HG03196 (cell line): ENCODE results near the gene NDUFS5.
"Not testable (repeated sequence)": the region's sequence is repeated elsewhere in the genome, so short reads cannot be mapped to it uniquely, and the experiment has no call there.

Source experiments
- ATAC-seq: cut with Tn5 transposase; IDR thresholded peaks from one replicate; pipeline ENCODE4 v1.9.1; 2021; ENCODE audit not compliant: unreplicated experiment

Gene NDUFS5

DNA sequence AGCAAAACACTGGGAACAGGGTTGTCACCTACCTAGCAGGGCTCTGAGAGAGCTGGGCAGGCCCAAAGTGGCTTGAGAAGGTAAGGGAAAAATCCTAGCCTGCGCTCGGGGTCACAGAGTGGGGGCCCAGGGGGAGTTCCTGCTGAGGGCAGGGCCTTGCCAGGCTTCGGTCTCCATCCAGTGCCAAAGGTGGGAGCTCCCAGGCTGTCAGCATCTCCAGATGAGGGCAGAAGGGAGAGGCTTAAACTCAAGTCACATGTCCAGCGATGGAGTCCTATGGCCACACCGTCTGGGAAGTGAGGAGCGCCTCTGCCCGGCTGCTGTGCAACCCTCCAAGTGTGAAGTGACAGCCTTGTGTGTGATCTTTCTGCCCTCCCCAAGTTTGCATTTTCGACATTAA is 11.2 kb upstream of the NDUFS5 start:
- ATAC-seq = not testable (repeated sequence)

DNA sequence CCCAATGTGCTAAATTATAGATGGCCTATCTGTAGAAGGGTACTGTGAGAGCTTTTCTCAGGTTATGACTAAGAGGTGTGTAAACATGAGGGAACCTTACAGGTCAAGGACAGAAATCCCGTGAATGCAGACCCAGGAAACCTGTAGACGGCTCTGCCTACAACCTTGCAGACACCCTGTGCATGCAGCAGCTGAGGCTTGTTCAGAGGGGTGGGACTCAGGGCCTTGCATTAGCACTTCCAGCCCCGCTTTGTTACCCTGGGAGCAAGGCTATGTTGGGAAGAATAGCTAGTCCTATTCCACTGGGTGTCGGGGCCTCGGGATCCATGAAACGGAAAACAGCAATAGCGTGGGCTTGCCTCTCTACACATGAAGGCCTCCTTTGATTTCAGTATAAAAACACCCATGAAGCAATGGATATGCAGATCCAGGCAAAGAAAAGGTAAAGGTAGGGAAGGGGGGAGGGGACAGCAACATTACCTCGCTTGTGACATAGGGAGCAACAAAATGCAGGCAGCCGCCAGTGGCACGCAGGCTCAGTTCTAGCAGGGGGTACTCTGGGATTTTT is 9.5 kb upstream of the NDUFS5 start:
- no peak for ATAC-seq

DNA sequence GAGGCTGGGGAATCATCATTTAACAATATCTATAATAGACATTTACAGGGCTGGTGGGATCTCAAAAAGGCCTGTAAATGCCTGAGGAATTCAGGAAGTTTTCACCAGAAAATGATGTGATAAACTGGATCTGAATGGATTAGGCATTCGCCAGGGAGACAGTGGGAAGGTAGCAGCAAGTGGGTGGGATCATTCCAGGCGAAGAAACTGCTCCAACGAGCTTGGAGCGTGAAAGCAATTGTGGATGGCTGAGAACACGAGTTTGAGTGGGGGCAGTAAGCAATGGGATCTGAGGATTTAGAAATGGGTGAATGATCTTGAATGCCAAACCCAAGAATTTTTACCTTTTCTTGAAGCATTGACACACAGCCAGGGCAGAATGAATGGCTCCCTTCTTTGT is 8.9 kb upstream of the NDUFS5 start:
- ATAC-seq = no peak

DNA sequence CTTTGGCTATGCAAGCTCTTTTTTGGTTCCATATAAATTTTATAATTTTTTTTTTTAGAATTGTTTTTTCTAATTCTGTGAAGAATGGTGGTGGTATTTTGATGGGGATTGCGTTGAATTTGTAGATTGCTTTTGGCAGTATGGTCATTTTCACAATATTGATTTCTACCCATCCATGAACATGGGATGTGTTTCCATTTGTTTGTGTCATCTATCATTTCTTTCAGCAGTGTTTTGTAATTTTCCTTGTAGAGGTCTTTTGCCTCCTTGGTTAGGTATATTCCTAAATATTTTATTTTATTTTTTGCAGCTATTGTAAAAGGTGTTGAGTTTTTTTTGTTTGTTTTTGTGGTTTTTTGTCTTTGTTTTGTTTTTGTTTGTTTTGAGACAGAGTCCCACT is 5.7 kb upstream of the NDUFS5 start:
- ATAC-seq = not testable (repeated sequence)

DNA sequence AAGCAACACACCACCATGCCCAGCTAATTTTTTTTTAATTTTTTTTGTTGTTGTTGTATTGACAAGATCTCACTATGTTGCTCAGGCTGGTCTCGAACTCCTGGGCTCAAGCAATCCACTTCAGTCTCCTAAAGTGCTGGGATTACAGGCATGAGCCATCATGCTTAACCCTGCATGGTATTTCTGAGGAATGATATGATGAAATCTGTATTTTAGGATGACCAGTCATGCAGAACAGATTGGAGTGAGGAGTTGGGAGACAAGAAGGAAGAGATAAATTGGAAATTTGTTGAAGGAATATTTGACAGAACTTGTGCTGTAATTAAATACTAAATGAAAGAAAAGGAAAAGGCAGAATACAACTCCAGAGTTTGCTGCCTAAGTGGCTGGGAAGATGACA is 4.7 kb upstream of the NDUFS5 start:
- ATAC-seq = no peak

DNA sequence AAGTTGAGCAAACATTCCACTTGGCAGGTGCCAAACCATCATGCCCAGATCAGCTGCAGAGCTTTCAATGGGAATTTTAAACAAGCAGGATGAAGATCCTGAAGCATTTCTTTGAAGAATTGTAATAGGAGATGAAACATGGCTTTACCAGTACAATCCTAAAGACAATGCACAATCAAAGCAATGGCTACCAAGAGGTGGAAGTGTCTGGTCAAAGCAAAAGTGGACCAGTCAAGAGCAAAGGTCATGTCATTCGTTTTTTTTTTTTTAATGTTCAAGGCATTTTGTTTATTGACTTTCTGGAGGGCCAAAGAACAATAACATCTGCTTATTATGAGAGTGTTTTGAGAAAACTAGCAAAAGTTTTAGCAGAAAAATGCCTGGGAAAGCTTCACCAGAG is 3.0 kb upstream of the NDUFS5 start:
- ATAC-seq = no peak

DNA sequence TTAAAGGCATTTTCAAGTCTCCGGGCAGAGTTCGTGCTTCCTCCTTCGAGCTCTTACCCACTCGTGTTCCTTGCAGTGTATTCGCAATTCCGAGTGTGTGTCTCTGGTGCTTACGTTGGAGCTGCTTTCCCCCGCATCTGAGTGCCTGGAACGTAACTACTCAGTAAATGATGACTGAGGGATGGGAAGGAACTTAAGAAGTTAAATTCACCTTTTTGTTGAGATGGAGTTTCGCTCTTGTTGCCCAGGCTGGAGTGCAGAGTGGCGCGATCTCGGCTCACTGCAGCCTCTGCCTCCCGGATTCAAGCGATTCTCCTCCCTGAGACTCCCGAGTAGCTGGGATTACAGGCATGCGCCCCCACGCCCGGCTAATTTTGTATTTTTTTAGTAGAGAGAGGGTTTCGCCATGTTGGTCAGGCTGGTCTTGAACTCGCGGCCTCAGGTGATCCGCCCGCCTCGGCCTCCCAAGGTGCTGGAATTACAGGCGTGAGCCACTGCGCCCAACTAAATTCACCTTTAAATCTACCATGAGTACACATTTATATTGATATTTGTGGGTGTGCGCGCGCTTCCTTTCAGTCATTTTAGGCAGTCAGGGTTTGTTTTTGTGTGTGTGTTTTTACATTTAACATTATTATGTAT is 837 bp downstream of the NDUFS5 start:
- no peak for ATAC-seq

DNA sequence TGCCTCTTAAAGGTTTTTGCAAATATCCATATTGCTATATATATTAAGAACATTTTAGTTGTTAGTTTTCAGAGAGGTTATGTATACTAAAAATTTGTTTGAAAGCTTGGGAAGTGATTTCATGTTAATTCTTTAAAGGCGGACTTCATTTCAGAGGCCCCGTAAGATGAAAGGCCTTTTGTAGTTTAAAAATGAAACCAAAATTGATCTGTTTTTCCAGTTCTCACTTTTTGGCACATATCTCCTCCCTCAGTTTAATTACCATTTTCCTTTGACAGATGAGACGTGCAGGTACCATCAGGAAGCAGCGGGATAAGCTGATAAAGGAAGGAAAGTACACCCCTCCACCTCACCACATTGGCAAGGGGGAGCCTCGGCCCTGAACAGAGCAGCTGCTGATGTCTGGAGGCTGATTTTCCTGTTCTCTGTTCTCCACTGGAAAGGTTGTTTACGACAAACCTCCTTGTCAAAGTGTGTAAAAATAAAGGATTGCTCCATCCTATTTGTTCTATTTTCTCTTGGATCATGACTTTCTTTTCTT is 8.0 kb downstream of the NDUFS5 start:
- ATAC-seq = no peak

DNA sequence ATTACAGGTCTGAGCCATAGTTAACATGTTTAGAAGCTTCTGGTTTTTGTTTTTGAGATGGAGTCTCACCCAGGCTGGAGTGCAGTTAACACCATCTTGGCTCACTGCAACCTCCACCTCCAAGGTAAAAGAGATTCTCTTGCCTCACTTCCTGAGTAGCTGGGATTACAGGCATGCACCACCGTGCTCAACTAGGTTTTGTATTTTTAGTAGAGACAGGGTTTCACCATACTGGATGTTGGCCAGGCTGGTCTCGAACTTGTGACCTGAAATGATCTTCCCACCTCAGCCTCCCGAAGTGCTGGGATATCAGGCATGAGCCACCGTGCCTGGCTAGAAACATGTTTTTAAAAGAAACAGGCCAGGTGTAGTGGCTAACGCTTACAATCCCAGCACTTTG is 10.5 kb downstream of the NDUFS5 start:
- no peak for ATAC-seq

DNA sequence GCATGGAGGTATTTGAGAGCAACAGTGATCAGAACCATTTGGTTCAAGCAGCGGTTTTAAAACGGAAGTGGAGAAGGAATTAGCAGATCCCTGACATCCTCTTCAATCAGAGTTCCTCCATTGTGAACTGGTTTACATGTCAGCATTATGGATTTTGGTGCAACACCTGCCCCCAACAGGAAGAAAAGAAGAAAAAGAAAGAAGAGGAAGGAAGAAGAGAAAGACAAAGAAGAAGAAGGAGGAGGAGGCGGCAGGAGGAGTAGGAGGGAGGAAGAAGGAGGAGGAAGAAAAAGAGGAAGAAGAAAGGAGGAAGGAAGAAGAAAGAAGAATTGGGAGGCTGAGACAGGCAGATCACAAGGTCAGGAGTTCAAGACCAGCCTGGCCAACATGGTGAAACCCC is 17.4 kb downstream of the NDUFS5 start:
- ATAC-seq = no peak

DNA sequence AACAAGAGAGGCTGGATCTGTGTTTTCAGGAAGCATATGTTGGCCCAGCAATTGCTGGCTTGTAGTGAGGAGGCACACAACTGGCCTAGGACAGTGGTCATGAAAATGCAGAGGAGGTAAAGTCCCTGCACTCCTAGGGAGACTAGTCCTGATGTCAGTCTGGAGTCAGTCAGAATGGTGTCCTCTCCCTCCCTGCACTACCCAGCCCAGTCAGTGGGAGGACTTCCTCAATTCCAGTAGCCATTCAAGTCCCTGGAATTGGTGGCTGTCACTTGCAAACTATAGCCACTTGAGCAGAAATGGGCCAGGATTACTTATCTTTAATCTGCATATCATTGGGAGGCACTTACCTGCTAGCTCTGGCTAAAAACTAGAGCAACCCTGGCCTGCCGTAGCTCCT is 18.6 kb downstream of the NDUFS5 start:
- ATAC-seq = no peak

DNA sequence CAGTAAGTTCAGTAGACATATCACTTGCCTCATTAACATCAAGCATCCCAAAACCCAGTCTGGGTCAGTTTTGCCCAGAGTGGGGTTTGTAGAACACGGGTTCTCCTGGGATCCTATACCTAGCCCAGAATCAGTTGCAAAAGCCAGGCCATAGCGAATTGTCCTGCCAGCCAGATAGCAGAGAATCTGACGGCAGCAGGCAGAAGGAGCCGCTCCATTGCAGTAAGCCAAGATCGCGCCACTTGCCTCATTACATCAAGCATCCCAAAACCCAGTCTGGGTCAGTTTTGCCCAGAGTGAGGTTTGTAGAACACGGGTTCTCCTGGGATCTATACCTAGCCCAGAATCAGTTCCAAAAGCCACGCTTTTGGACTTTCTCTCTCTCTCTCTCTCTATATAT is 19.1 kb downstream of the NDUFS5 start:
- no peak for ATAC-seq

DNA sequence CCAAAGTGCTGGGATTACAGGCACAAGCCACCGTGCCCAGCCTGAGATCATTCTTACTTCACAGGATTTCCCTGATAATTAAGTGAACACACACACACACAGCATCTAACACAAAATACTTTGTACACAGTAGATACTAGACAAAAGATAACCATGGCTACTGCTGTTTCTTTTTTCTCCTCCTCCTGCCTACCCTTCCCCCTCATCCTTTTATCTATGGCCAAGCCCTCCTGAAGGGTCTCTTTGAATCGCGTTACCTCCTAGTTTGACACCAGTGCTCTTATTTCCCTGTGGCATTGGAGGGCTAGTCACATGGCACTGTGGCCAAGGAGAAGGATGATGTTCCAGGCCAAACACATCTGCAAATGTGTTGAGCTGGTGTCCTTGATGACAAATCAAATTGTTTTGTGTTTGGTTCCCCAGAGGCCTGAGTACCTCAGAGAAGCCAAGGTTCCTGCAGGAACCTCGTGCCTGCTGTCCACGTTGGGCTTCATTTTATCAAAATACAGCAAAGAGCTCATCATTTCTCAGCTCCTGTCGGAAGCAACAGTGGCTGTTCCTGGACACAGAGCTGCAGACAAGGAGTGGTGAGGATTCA is 20.6 kb downstream of the NDUFS5 start:
- ATAC-seq = no peak

DNA sequence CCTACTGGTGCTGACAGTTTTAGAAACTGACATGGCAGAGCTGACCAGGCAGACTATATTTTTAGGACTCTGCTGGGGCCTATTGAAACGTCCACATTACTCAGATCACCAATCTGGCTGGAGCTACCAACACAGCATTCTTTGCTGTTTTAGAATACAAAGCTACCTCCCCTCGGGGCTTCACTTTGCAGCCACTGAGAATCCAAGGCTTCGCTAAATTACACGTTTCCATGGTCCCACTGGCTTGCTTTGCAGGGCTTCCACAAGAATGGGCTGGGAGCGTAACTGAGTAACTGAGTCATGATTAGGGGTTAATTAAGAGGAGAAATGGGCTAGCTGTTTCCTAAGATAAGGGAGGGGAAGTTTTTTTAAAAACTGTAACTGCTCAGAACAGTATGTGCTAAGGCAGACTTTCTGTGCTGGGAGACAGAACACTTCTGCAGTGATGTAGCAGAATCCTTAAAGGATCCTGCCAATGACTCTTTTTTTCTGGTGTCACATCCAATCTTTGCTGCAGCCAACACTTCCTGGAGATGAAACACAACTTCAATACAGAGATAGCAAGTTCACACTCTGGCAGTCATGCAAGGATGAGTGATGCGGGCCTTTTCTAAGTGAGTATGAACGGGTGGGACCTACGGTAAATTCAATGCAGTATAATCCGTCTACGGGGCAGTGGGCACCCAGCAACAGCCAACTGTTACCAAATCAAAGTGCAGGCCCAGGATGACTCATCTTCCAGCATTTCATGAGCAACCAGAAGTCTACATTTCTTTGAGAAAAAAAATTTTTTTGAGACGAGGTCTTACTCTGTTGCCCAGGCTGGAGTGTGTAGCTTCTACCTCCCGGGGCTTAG is 21.5 kb downstream of the NDUFS5 start:
- no peak for ATAC-seq

DNA sequence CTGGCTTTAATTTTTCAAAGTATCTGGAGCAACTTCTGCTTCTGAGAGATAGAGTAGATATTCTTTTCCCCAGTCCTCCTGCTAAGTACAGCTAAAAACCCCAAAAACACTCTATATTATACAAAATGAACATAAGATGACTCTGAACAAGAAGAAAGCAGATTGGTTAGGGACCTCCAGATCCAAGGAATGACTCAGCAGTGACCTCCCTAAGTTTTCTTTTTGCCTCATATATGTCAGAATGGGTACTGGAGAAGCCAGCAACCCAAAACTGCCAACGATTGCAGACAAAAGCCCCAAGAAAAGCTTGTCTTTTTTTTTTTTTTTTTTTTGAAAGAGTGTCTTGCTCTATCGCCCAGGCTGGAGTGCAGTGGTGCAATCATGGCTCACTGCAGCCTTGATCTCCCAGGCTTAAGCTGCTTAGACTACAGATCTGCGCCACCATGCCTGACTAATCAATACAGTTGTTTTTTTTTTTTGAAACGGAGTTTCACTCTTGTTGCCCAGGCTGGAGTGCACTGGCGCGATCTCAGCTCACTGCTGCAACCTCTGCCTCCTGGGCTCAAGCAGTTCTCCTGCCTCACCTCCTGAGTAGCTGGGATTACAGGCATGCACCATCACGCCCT is 22.7 kb downstream of the NDUFS5 start:
- no peak for ATAC-seq

DNA sequence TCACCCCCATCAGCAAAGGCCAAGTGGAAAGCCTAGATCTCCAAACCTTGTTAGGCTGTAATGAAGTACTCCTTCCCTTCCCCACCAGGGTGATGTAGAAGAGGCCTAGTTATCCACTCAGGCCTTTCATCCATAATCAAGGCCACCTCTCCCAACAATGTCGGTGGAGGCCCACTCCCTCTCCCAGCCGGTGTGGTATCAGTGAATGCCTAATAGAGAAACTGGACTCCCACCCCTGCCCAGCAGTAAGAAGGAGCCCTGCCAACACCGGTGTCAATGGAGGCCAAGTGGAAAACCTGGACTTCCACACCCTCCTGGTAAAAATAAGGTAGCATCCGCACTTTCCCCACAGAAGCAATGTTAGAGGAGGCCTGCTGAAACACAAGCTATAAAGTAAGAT is 23.9 kb downstream of the NDUFS5 start:
- ATAC-seq = no peak

DNA sequence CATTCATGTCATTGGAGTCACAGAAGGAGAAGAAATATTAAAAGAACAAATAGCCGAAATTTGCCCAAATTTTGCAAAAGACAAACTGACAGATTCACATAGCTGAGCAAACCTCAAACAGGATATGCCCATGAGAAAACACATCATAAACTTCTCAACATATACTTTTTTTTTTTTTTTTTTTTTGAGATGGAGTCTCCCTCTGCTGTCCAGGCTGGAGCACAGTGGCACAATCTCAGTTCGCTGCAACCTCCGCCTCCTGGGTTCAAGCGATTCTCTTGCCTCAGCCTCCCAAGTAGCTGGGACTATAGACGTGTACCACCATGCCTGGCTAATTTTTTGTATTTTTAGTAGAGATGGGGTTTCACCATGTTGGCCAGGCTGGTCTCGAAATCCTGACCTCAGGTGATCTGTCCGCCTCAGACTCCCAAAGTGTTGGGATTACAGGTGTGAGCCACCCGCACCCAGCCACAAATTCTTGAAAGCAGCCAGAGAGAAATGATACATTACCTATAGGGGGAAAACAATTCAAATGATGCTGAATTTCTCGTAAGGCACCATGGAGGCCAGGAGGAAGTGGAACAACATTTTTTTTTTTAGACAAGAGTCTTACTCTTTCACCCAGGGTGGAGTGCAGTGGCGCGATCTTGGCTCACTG is 25.2 kb downstream of the NDUFS5 start:
- not testable (repeated sequence) for ATAC-seq

DNA sequence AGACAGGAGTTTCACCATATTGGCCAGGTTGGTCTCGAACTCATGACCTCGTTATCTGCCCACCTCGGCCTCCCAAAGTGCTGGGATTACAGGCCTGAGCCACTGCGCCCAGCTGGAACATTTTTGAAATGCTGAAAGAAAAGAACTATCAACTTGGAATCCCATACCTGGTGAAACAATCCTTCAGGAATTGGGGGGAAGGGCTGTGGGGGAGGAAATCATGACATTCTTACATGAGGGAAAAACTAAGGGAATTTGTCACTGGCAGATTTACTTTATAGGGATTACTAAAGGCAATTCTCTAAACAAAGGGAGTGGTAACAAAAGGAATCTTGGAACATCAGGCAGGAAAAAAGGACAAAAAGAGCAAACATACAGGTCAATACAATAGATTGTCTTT is 25.8 kb downstream of the NDUFS5 start:
- no peak for ATAC-seq

DNA sequence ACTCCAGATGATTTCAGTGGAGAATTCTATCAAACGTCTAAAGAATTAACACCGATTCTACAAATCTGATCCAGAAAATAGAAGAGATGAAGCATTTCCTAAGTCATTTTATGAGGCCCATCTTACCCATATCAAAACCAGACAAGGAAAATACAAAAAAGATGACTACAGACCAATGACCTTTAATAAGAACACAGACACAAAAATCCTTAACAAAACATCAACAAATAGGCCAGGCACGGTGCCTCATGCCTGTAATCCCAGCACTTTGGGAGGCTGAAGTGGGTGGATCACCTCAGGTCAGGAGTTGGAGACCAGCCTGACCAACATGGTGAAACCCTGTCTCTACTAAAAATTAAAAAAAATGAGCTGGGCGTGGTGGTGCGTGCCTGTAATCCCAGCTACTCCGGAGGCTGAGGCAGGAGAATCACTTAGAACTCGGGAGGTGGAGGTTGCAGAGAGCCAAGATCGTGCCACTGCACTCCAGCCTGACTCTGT is 29.1 kb downstream of the NDUFS5 start:
- ATAC-seq = not testable (repeated sequence)

DNA sequence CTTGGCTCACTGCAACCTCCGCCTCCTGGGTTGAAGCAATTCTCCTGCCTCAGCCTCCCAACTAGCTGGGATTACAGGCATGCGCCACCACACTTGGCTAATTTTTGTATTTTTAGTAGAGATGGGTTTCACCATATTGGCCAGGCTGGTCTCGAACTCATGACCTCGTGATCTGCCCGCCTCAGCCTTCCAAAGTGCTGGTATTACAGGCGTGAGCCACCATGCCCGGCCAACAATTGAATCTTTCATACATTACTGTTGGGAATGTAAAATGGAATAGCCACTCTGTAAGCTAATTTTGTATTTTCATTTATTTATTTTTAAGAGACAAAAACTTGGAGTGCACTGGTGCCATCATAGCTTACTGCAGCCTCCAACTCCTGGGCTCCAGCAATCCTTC is 35.4 kb downstream of the NDUFS5 start:
- ATAC-seq = not testable (repeated sequence)
